ENCODE data around the gene ACACB.
"Not testable (repeated sequence)": the region's sequence is repeated elsewhere in the genome, so short reads cannot be mapped to it uniquely, and the experiment has no call there.

The ACACB gene

GRCh38 chr12:109162551-109162950 lies 46.2 kb downstream of the ACACB start:
- H3K4me3 Mint-ChIP-seq = no peak overlapping the region
- H3K27ac Mint-ChIP-seq = no peak overlapping the region
- no peaks in the 10 kb centered on the region for H3K9me3 Mint-ChIP-seq
- no peaks in the 10 kb centered on the region for H3K27me3 Mint-ChIP-seq
- intact Hi-C loops (cut with micrococcal nuclease) = no loop called here
- no peaks in the 10 kb centered on the region for H3K36me3 Mint-ChIP-seq (ENCODE audit: low read depth)
- peaks cover 6% of the 10 kb centered on the region for H3K4me1 Mint-ChIP-seq (ENCODE audit: low read depth)

GRCh38 chr12:109163167-109163566 lies 46.8 kb downstream of the ACACB start:
- Mint-ChIP-seq H3K4me3 (no peak overlapping the region), H3K9me3 (no peaks in the 10 kb centered on the region), H3K27ac (no peak overlapping the region)

GRCh38 chr12:109165599-109165998 lies 49.2 kb downstream of the ACACB start:
- Mint-ChIP-seq H3K4me1 (ENCODE audit: low read depth) (peaks cover 19% of the 10 kb centered on the region), H3K9me3 (no peaks in the 10 kb centered on the region), H3K27ac (no peak overlapping the region), H3K36me3 (ENCODE audit: low read depth) (peaks cover 21% of the 10 kb centered on the region), H3K4me3 (no peak overlapping the region), H3K27me3 (no peaks in the 10 kb centered on the region)
- intact Hi-C loops (cut with micrococcal nuclease) = no loop called here

More at GRCh38 chr12:109163167-109163566, 46.8 kb downstream of the ACACB start:
- no peaks in the 10 kb centered on the region for H3K27me3 Mint-ChIP-seq
- peaks cover 6% of the 10 kb centered on the region for H3K36me3 Mint-ChIP-seq (ENCODE audit: low read depth)
- intact Hi-C loops (cut with micrococcal nuclease) = no loop called here
- peaks cover 6% of the 10 kb centered on the region for H3K4me1 Mint-ChIP-seq (ENCODE audit: low read depth)

GRCh38 chr12:109166371-109166770 lies 50.0 kb downstream of the ACACB start:
- Mint-ChIP-seq H3K4me1 (ENCODE audit: low read depth) (peaks cover 20% of the 10 kb centered on the region), H3K27ac (no peak overlapping the region), H3K27me3 (no peaks in the 10 kb centered on the region), H3K4me3 (no peak overlapping the region), H3K36me3 (ENCODE audit: low read depth) (peaks cover 22% of the 10 kb centered on the region), H3K9me3 (no peaks in the 10 kb centered on the region)
- intact Hi-C loops (cut with micrococcal nuclease) = no loop called here

GRCh38 chr12:109167781-109168180 lies 51.4 kb downstream of the ACACB start:
- Mint-ChIP-seq H3K4me3 (no peak overlapping the region), H3K4me1 (ENCODE audit: low read depth) (peaks cover 20% of the 10 kb centered on the region), H3K27me3 (no peaks in the 10 kb centered on the region), H3K27ac (no peak overlapping the region), H3K36me3 (ENCODE audit: low read depth) (peaks cover 37% of the 10 kb centered on the region), H3K9me3 (peaks cover 3% of the 10 kb centered on the region)
- intact Hi-C loops (cut with micrococcal nuclease) = no loop called here

GRCh38 chr12:109169262-109169661 lies 52.9 kb downstream of the ACACB start:
- Mint-ChIP-seq H3K27ac (no peak overlapping the region), H3K27me3 (no peaks in the 10 kb centered on the region), H3K9me3 (peaks cover 7% of the 10 kb centered on the region), H3K36me3 (ENCODE audit: low read depth) (peaks cover 47% of the 10 kb centered on the region), H3K4me1 (ENCODE audit: low read depth) (peaks cover 14% of the 10 kb centered on the region), H3K4me3 (no peak overlapping the region)
- intact Hi-C loops (cut with micrococcal nuclease) = no loop called here

GRCh38 chr12:109169686-109170085 lies 53.3 kb downstream of the ACACB start:
- no peaks in the 10 kb centered on the region for H3K27me3 Mint-ChIP-seq
- peaks cover 7% of the 10 kb centered on the region for H3K9me3 Mint-ChIP-seq
- H3K27ac Mint-ChIP-seq = no peak overlapping the region
- peaks cover 14% of the 10 kb centered on the region for H3K4me1 Mint-ChIP-seq (ENCODE audit: low read depth)
- intact Hi-C loops (cut with micrococcal nuclease) = no loop called here
- H3K36me3 Mint-ChIP-seq (ENCODE audit: low read depth) = peaks cover 51% of the 10 kb centered on the region
- no peak overlapping the region for H3K4me3 Mint-ChIP-seq

GRCh38 chr12:109170324-109170723 lies 53.9 kb downstream of the ACACB start:
- Mint-ChIP-seq H3K4me1 (ENCODE audit: low read depth) (peaks cover 14% of the 10 kb centered on the region), H3K27ac (no peak overlapping the region), H3K27me3 (no peaks in the 10 kb centered on the region), H3K4me3 (no peak overlapping the region), H3K9me3 (peaks cover 7% of the 10 kb centered on the region), H3K36me3 (ENCODE audit: low read depth) (peaks cover 51% of the 10 kb centered on the region)
- intact Hi-C loops (cut with micrococcal nuclease) = no loop called here

- Mint-ChIP-seq H3K36me3 (ENCODE audit: low read depth) (peaks cover 57% of the 10 kb centered on the region), H3K4me1 (ENCODE audit: low read depth) (peaks cover 14% of the 10 kb centered on the region)
- H3K9me3 Mint-ChIP-seq; intact Hi-C loops (cut with micrococcal nuclease); H3K4me3 Mint-ChIP-seq; H3K27me3 Mint-ChIP-seq; H3K27ac Mint-ChIP-seq: not testable (repeated sequence)
These were observed 56.4 kb downstream of the ACACB start for GRCh38 chr12:109172787-109173186.

GRCh38 chr12:109173443-109174240 lies 57.3 kb downstream of the ACACB start:
- Mint-ChIP-seq H3K36me3 (ENCODE audit: low read depth) (peaks cover 53% of the 10 kb centered on the region), H3K4me3 (no peak overlapping the region), H3K4me1 (ENCODE audit: low read depth) (peaks cover 19% of the 10 kb centered on the region), H3K27me3 (no peaks in the 10 kb centered on the region), H3K27ac (no peak overlapping the region), H3K9me3 (peaks cover 7% of the 10 kb centered on the region)
- intact Hi-C loops (cut with micrococcal nuclease) = no loop called here

GRCh38 chr12:109174468-109174867 lies 58.1 kb downstream of the ACACB start:
- H3K27ac Mint-ChIP-seq = no peak overlapping the region
- peaks cover 20% of the 10 kb centered on the region for H3K4me1 Mint-ChIP-seq (ENCODE audit: low read depth)
- H3K36me3 Mint-ChIP-seq (ENCODE audit: low read depth) = peaks cover 57% of the 10 kb centered on the region
- H3K9me3 Mint-ChIP-seq = peaks cover 7% of the 10 kb centered on the region
- H3K4me3 Mint-ChIP-seq = no peak overlapping the region
- no peaks in the 10 kb centered on the region for H3K27me3 Mint-ChIP-seq
- intact Hi-C loops (cut with micrococcal nuclease) = no loop called here

- Mint-ChIP-seq H3K4me1 (ENCODE audit: low read depth) (peaks cover 8% of the 10 kb centered on the region), H3K27me3 (no peaks in the 10 kb centered on the region), H3K27ac (no peak overlapping the region), H3K36me3 (ENCODE audit: low read depth) (peaks cover 51% of the 10 kb centered on the region), H3K4me3 (no peak overlapping the region), H3K9me3 (no peaks in the 10 kb centered on the region)
- intact Hi-C loops (cut with micrococcal nuclease) = no loop called here
These were observed 62.1 kb downstream of the ACACB start for GRCh38 chr12:109178532-109178931.

GRCh38 chr12:109179927-109180326 lies 63.5 kb downstream of the ACACB start:
- intact Hi-C loops (cut with micrococcal nuclease) = no loop called here

GRCh38 chr12:109182041-109182839 lies 65.9 kb downstream of the ACACB start:
- peaks cover 54% of the 10 kb centered on the region for H3K36me3 Mint-ChIP-seq (ENCODE audit: low read depth)
- H3K4me1 Mint-ChIP-seq (ENCODE audit: low read depth) = peaks cover 8% of the 10 kb centered on the region
- H3K27ac Mint-ChIP-seq = no peak overlapping the region
- H3K27me3 Mint-ChIP-seq = no peaks in the 10 kb centered on the region
- intact Hi-C loops (cut with micrococcal nuclease) = no loop called here
- no peaks in the 10 kb centered on the region for H3K9me3 Mint-ChIP-seq
- no peak overlapping the region for H3K4me3 Mint-ChIP-seq

More at GRCh38 chr12:109179927-109180326, 63.5 kb downstream of the ACACB start:
- Mint-ChIP-seq H3K9me3 (no peaks in the 10 kb centered on the region), H3K36me3 (ENCODE audit: low read depth) (peaks cover 45% of the 10 kb centered on the region), H3K27ac (no peak overlapping the region), H3K4me3 (no peak overlapping the region), H3K4me1 (ENCODE audit: low read depth) (peaks cover 8% of the 10 kb centered on the region), H3K27me3 (no peaks in the 10 kb centered on the region)

All from dendritic cell treated with granulocyte-macrophage colony-stimulating factor and Interleukin-4, amounts not matched to agents 40 ng/mL and 50 ng/mL, for 4 days (primary cell).